Measurements from ENCODE around the gene SUPT3H. TPM values are rescaled to one million over a fixed set of nuclear protein-coding genes. Genes with fewer than 3 reads are reported as not detected.
"Not testable (repeated sequence)": the region's sequence is repeated elsewhere in the genome, so short reads cannot be mapped to it uniquely, and the experiment has no call there.

SUPT3H gene
- total RNA-seq, 1 experiment from 2014 or later, result 6.4 TPM

DNA sequence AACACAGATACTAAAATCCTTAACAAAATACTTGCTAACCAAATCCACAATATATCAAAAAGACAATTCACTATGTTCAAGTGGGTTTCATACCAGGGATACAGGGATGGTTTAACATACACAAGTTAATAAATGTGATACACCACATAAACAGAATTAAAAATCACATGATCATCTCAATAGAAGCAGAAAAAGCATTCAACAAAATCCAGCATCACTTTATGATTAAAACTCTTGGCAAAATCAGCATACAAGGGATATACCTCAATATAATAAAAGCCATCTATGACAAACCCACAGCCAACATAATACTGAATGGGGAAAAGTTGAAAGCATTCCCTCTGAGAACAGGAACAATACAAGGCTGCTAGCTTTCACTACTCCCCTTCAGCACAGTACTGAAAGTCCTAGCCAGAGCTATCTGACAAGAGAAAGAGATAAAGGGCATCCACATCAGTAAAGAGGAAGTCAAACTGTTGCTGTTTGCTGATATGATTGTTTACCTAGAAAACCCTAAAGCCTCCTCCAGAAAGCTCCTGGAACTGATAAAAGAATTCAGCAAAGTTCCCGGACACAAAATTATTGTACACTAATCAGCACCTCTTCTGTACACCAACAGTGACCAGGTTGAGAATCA is 83.6 kb downstream of the SUPT3H start:
- DNase-seq (ENCODE audit: low read depth, low spot score); in situ Hi-C loops (cut with HindIII; ENCODE audit: low pct_unique_long_range_greater_than_20kb, low sequenced_read_pairs): not testable (repeated sequence)

DNA sequence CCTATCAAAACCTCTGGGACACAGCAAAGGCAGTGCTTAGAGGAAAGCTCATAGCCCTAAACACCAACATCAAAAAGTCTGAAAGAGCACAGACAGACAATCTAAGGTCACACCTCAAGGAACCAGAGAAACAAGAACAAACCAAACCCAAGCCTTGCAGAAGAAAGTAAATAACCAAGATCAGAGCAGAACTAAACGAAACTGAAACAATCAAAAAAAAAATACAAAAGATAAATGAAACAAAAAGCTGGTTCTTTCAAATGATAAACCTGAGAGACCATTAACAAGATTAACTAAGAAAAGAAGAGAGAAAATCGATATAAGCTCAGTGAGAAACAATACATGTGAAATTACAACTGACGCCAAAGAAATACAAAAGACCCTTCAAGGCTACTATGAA is 84.4 kb downstream of the SUPT3H start:
- no peak for DNase-seq (ENCODE audit: low read depth, low spot score)
- in situ Hi-C loops (cut with HindIII; ENCODE audit: low pct_unique_long_range_greater_than_20kb, low sequenced_read_pairs), result no loop called here

DNA sequence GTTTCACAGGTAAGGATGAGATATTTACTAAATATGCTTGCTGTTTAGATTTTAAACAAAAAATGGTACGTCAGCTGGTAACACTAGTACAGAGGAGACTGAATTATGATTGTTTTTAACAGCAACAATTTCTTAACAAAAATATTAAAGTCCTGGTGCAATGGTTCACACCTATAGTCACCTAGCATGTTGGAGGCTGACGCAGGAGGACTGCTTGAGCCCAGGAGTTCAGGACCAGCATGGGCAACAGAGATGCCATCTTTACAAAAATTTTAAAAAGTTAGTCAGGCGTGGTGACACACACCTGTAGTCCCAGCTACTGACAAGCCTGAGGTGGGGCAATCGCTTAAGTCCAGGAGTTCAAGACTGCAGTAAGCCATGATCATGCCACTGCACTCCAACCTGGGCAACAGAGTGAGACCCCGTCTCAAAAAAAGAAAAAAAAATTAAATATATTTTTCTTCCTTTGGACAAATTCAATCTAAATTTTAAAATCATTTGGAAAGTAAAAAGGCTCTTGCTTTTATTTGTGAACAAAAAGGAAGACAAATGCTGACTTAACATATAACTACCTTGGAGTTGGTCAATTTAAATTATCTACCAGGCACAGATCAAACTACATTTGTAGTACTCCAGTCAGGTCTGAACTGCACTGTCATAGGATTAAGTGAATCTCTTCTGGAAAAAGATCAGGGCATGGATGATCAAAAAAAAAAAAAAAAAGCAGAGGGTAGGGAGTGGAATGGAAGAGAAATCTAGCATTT is 87.8 kb downstream of the SUPT3H start:
- in situ Hi-C loops (cut with HindIII; ENCODE audit: low pct_unique_long_range_greater_than_20kb, low sequenced_read_pairs), result no loop called here
- no peak for DNase-seq (ENCODE audit: low read depth, low spot score)

DNA sequence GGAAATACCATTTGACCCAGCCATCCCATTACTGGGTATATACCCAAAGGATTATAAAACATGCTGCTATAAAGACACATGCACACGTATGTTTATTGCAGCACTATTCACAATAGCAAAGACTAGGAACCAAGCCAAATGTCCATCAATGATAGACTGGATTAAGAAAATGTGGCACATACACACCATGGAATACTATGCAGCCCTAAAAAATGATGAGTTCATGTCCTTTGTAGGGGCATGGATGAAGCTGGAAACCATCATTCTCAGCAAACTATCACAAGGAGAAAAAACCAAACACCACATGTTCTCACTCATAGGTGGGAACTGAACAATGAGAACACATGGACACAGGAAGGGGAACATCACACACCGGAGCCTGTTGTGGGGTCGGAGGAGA is 91.0 kb downstream of the SUPT3H start:
- in situ Hi-C loops (cut with HindIII; ENCODE audit: low pct_unique_long_range_greater_than_20kb, low sequenced_read_pairs); DNase-seq (ENCODE audit: low read depth, low spot score): not testable (repeated sequence)

DNA sequence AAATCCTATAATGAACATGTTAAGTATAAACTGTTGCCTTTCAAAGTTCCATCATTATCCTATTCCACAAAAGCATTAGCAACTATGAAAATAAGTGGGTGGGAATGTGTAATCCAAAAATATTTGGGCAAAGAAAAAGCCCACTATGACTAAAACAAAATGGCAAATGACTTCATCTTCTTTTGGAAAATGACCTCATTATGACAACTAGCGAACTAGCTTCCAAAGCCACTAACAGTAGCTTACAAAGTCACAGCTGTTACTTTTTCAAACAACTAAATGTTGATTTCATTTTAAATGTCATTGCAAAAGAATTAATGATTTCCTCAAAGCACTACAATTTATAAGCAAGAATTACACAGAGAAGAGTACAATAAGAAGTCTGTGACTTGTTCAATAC is 99.4 kb downstream of the SUPT3H start:
- no peak for DNase-seq (ENCODE audit: low read depth, low spot score)
- in situ Hi-C loops (cut with HindIII; ENCODE audit: low pct_unique_long_range_greater_than_20kb, low sequenced_read_pairs), result no loop called here

DNA sequence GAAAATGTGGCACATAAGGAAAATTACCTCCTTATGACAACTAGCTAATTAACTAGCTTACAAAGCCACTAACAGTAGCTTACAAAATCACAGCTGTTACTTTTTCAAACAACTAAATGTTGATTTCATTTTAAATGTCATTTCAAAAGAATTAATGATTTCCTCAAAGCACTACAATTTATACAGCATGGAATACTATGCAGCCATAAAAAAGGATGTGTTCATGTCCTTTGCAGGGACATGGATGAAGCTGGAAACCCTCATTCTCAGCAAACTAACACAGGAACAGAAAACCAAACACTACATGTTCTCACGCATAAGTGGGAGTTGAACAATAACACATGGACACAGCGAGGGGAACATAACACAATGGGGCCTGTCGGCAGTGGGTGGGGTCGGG is 100.0 kb downstream of the SUPT3H start:
- in situ Hi-C loops (cut with HindIII; ENCODE audit: low pct_unique_long_range_greater_than_20kb, low sequenced_read_pairs); DNase-seq (ENCODE audit: low read depth, low spot score): not testable (repeated sequence)

DNA sequence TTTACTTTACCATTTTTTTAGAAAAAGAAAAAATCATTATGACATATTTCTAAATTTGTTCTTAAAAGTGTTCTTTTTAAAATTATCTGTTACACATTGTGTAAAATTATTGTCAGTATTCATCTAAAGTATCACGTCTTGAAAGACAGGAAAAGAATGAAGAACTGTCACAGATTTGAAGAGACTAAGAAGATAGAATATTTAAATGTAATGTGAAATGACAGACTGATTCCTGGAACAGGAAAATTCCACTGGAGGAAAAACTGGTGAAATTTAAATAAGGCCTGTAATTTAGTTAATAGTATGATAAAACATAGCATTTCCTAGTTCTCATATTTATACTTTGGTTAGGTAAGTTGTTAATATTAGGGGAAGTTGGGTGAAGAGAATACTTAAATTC is 102.4 kb downstream of the SUPT3H start:
- no peak for DNase-seq (ENCODE audit: low read depth, low spot score)
- in situ Hi-C loops (cut with HindIII; ENCODE audit: low pct_unique_long_range_greater_than_20kb, low sequenced_read_pairs), result no loop called here

DNA sequence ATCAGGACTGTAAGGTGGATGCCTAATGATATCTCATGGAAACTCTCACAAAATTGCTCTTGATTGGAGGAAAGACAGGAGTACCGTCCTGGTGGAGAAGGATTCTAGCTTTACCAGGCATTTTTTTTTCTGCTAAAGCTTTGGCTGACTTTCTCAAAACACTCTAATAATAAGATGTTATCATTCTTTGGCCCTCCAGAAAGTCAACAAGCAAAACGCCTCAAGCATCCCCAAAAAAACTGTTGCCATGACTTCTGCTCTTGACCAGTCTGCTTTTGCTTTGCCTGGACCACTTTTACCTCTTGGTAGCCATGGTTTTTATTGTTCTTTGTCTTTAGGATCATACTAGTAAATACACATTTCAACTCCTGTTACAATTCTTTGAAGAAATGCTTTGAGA is 105.1 kb downstream of the SUPT3H start:
- in situ Hi-C loops (cut with HindIII; ENCODE audit: low pct_unique_long_range_greater_than_20kb, low sequenced_read_pairs), result no loop called here
- no peak for DNase-seq (ENCODE audit: low read depth, low spot score)

DNA sequence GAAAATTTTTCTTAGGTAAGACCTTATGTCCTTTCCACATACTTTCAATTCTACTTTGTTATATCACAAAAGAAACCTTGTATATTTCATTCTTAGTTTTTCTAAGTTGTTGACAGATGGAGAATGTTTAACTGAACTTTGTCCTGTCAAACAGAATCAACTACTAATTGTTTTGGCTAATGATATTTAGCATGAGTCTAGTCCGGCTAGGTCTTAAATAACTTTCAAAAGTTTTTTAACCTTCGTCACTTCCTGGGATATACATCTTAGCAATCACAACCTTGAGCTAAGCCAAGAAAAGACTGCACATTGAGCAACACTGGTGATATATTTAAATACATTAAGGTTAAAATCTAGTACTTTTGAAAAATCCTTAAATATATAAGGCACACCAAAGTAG is 112.5 kb downstream of the SUPT3H start:
- no peak for DNase-seq (ENCODE audit: low read depth, low spot score)
- in situ Hi-C loops (cut with HindIII; ENCODE audit: low pct_unique_long_range_greater_than_20kb, low sequenced_read_pairs), result no loop called here

DNA sequence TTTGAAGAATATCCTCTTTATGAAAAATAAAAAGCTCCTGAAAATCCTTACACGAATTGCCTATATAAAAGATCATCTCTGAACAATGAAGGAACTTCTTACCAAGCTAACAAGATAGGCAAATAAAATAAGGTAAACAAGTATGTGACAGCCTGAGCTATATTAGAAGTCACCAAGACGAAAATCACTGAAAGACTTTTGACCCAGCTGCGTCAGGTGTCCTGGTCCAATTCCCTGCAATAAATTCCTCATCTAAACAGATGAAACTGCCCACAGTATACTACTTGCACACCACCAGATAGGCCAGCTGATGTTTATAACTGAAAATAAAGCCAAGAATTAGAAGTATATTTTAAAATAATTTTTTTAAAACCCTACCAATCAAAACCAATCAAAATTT is 117.0 kb downstream of the SUPT3H start:
- in situ Hi-C loops (cut with HindIII; ENCODE audit: low pct_unique_long_range_greater_than_20kb, low sequenced_read_pairs), result no loop called here
- DNase-seq (ENCODE audit: low read depth, low spot score), result no peak

DNA sequence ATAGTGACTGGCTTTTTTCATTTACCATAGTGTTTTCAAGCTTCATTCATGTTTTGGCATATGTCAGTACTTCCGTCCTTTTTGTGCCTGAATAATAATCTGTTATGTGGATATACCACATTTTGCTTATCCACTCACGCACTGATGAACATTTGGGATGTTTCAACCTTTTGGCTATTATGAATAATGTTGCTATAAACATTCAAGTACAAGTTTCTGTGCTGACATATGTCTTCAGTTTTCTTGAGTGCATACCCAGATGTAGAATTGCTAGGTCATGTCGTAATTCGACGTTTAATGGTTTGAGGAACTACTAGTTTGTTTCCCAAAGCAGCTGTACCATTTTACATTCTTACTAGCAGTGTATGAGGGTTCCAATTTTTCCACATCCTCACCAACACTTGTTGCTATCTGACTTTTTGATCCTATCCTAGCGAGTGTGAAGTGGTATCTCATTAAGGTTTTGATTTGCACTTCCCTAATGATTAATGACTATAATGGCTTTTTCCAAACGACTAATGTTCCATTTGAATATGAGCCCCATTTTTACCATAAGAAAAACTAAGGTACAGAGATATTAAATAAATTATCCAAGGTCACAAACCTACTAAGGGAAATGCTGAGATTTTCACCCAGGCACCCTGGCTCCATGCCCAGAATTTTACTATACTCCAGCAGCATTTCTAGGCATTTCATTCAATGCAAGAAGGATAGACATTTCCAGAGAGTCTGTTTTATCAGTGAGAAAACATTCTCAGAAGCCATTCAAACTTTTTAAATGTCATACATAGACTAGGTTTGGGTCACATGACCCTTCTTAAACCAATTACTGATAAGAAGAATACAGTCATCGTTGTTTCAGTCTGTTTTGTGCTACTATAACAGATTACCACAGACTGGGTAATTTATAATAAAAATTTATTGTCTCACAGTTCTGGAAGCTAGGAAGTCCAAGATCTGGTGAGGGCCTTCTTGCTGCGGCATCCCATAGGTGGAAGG is 120.7 kb downstream of the SUPT3H start:
- DNase-seq (ENCODE audit: low read depth, low spot score), result no peak
- in situ Hi-C loops (cut with HindIII; ENCODE audit: low pct_unique_long_range_greater_than_20kb, low sequenced_read_pairs), result no loop called here

DNA sequence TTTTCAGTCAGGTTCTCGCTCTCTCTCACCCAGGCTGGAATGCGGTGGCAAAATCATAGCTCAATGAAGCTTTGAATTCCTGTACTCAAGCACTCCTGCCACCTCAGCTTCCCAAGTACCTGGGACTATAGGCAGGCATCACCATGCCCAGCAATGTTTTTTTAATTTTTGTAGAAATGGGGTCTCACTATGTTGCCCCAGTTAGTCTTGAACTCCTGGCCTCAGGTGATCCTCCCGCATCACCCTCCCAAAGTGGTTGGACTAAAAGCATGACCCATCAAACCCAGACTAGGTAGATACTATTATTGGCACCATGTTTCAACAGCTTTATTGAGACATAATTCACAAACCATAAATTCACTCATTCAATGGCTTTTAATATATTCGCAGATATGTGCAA is 122.3 kb downstream of the SUPT3H start:
- in situ Hi-C loops (cut with HindIII; ENCODE audit: low pct_unique_long_range_greater_than_20kb, low sequenced_read_pairs), result no loop called here
- DNase-seq (ENCODE audit: low read depth, low spot score), result no peak

DNA sequence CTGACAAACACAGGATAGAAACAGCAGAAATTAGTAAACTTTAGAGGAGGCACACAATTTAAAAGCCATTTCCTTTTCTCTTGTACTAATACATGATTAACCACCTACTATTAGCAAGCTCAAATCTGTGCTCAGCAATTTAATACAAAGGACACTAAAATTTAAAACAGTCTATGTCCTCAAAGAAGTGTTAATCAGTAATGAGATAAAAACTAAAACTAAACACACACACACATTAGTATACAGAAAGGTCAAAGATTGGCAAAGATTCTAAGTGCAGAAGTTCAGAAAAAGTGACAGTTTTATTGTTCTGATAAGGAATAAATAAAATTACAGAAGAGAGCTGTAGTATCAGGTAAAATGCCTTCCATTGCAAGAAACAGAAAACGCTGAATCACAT is 123.5 kb downstream of the SUPT3H start:
- in situ Hi-C loops (cut with HindIII; ENCODE audit: low pct_unique_long_range_greater_than_20kb, low sequenced_read_pairs), result no loop called here
- no peak for DNase-seq (ENCODE audit: low read depth, low spot score)

DNA sequence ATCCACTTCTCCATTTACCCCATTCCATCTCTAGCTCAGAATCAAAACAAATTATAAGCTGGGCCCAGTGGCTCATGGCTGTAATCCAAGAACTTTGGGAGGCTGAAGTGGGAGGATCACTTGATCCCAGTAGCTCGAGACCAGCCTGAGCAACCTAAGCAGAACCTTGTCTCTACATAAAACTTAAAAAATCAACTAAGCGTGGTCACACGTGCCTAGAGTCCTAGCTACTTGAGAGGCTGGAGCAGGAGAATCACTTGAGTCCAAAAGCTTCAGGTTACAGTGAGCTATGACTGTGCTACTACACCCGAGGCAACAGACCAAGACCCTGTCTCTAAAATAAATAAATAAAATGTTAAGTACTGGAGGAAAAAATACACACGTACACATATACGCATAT is 124.3 kb downstream of the SUPT3H start:
- DNase-seq (ENCODE audit: low read depth, low spot score), result no peak
- in situ Hi-C loops (cut with HindIII; ENCODE audit: low pct_unique_long_range_greater_than_20kb, low sequenced_read_pairs), result no loop called here

DNA sequence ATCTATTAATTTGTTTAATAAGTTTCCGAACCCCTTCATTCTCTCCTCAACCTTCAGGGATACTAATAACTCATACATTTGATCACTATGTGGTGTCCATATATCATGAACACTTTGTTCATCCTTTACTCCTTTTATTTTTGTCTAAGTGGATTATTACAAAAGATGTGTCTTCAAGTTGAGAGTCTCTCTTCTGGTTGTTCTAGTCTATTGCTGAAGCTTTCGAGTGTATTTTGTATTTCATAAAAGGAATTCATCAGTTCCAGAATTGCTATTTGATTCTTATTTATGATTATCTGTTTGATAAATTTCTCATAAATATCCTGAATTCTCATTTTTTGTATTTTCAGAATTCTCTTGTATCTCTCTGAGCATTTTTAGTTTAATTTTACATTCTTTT is 146.1 kb downstream of the SUPT3H start:
- in situ Hi-C loops (cut with HindIII; ENCODE audit: low pct_unique_long_range_greater_than_20kb, low sequenced_read_pairs), result no loop called here
- DNase-seq (ENCODE audit: low read depth, low spot score), result no peak

DNA sequence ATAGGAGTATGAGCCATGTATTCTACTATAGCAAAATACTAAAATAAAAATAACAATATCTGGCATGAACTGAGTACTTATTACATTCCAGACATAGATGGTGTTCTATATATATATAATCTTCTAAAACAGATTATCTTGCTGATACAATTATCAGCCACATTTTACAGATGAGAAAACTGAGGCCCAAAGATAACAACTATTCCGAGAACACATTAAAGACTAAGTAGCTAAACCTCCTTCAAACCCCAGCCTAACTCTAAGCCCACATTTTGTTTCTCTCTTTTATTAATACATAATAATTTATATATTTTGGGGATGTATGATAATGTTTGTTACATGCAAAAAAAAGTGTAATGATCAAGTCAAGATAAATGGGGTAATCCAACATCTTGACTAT is 148.3 kb downstream of the SUPT3H start:
- in situ Hi-C loops (cut with HindIII; ENCODE audit: low pct_unique_long_range_greater_than_20kb, low sequenced_read_pairs), result no loop called here
- DNase-seq (ENCODE audit: low read depth, low spot score), result no peak

DNA sequence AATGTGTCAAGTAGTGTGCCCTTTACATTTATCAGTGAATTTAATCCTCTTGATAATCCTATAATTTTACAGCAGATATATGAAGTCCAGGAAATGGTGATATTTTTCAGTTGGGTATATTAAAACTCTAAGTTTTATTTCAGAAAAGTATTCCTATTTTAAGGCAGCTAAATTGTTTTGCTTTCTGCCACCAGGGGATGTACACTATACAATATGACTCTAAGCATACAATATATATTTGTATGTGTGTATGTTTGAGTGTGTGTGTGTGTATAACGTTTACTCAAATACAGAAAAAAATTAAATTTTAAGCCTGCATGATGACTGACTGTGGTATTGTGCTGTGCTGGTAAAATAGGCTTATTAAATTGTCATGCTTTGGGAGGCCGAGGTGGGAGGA is 151.7 kb downstream of the SUPT3H start:
- no peak for DNase-seq (ENCODE audit: low read depth, low spot score)
- in situ Hi-C loops (cut with HindIII; ENCODE audit: low pct_unique_long_range_greater_than_20kb, low sequenced_read_pairs), result no loop called here

DNA sequence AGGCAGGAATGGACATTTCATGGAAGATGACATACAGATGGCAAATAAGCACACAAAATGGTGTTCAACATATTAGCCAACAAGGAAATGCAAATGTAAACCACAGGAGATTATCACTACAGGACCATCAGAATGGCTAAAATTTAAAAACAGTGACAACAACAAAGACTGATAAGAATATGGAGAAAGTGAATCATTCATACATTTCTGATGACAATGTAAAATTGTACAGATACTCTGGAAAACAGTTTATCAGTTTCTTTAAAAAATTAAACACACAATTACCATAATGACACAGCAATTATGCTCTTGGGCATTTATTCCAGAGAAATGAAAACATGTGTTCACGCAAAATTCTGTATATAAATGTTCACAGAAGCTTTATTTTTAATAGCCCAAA is 155.4 kb downstream of the SUPT3H start:
- in situ Hi-C loops (cut with HindIII; ENCODE audit: low pct_unique_long_range_greater_than_20kb, low sequenced_read_pairs), result no loop called here
- no peak for DNase-seq (ENCODE audit: low read depth, low spot score)
